Stimulated activated CD4-positive, alpha-beta T cell treated with anti-CD3 and anti-CD28 coated beads, Interleukin-1b, Interleukin-23, amount 100 ng/mL, for 24 hours (primary cell): ENCODE results near the gene RABL2A.
"Not testable (repeated sequence)": the region's sequence is repeated elsewhere in the genome, so short reads cannot be mapped to it uniquely, and the experiment has no call there.

Source experiments
- DNase-seq, 4 experiments: peaks; one replicate each; pipeline ENCODE4 v3.0.0-alpha.2; 2020; ENCODE audit warnings: low read depth in 4 of 4, low spot score in 1 of 4

The RABL2A gene

GRCh38 chr2:113626616-113627330 is at the start of gene RABL2A:
RABL2A (plus strand) TSS chr2:113627266; CDS start chr2:113628607, 1,341 bp downstream.
- peak; percentile 63 to 75 (median 70) for DNase-seq

- DNase-seq = not testable (repeated sequence)
These were observed 48.6 kb upstream of the RABL2A start for GRCh38 chr2:113578508-113578907.

- not testable (repeated sequence) for DNase-seq
These were observed 44.6 kb upstream of the RABL2A start for GRCh38 chr2:113582473-113582872.

GRCh38 chr2:113583521-113584225 is 43.4 kb upstream of the RABL2A start:
- peak; percentile 57 to 75 (median 68) for DNase-seq

- DNase-seq = not testable (repeated sequence)
These were observed 42.6 kb upstream of the RABL2A start for GRCh38 chr2:113584311-113585092.

GRCh38 chr2:113587201-113587600 is 39.9 kb upstream of the RABL2A start:
- DNase-seq = peak; percentile 10 to 46 (median 40)

GRCh38 chr2:113589591-113589990 is 37.5 kb upstream of the RABL2A start:
- not testable (repeated sequence) for DNase-seq

- DNase-seq = not testable (repeated sequence)
These were observed 35.1 kb upstream of the RABL2A start for GRCh38 chr2:113591926-113592325.

- DNase-seq = not testable (repeated sequence)
These were observed 33.8 kb upstream of the RABL2A start for GRCh38 chr2:113593280-113593679.

GRCh38 chr2:113595725-113596124 is 31.3 kb upstream of the RABL2A start:
- not testable (repeated sequence) for DNase-seq

- not testable (repeated sequence) for DNase-seq
These were observed 29.9 kb upstream of the RABL2A start for GRCh38 chr2:113597164-113597563.

- DNase-seq = not testable (repeated sequence)
These were observed 29.5 kb upstream of the RABL2A start for GRCh38 chr2:113597572-113597971.

- DNase-seq = not testable (repeated sequence)
These were observed 28.9 kb upstream of the RABL2A start for GRCh38 chr2:113598180-113598579.

GRCh38 chr2:113598738-113599137 is 28.3 kb upstream of the RABL2A start:
- DNase-seq = not testable (repeated sequence)

- not testable (repeated sequence) for DNase-seq
These were observed 27.9 kb upstream of the RABL2A start for GRCh38 chr2:113599208-113599607.

- peak in 1 of 4 experiments; percentile 64 for DNase-seq
These were observed 24.9 kb upstream of the RABL2A start for GRCh38 chr2:113602040-113602769.

GRCh38 chr2:113602869-113603466 is 24.1 kb upstream of the RABL2A start:
- no peak for DNase-seq

- DNase-seq = peak; percentile 48 to 75 (median 64)
These were observed 23.5 kb upstream of the RABL2A start for GRCh38 chr2:113603467-113604084.

GRCh38 chr2:113604085-113604477 is 23.0 kb upstream of the RABL2A start:
- DNase-seq = peak; percentile 70 to 85 (median 78)

GRCh38 chr2:113604661-113605060 is 22.4 kb upstream of the RABL2A start:
- DNase-seq = not testable (repeated sequence)
